ENCODE data around the gene TCTA. TPM values are rescaled to one million over a fixed set of nuclear protein-coding genes. Genes with fewer than 3 reads are reported as not detected.
"Not testable (repeated sequence)": the region's sequence is repeated elsewhere in the genome, so short reads cannot be mapped to it uniquely, and the experiment has no call there.

TCTA gene
- total RNA-seq, 1 donor from 2014 or later: 17.7 TPM

DNA sequence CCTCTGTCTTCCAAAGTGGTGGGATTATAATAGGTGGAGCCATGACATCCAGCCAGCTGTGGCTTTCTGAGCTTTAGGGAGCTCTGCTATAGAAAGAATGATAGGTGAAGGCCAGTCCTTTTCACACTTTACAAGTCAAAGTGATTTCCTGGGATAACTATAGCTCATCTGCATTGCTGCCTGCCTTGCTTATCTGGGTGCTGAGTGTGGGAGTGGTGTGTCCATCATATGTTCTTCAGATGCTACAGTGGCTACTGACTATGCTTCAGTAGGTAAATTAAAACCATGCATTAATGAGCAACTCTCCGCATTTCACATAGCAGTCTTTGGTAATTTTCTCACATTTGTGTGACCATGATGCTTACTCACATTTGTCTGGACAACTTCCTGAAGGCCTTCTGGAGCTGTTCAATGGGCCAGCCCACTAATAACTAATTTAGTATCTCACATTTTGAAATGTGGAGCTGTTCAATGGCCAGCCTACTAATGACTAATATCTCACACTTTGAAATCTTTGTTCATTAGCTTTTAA is 23.9 kb upstream of the TCTA start:
- no peaks in the 10 kb centered on the region for H3K27me3 ChIP-seq (ENCODE audit: low read depth)
- H3K4me3 ChIP-seq: no peak overlapping the region
- intact Hi-C loops (cut with micrococcal nuclease): no loop called here
- H3K36me3 ChIP-seq: no peaks in the 10 kb centered on the region
- peaks cover 89% of the 10 kb centered on the region for H3K4me1 ChIP-seq
- no peak overlapping the region for H3K27ac ChIP-seq (replicated peaks)
- no peak for DNase-seq
- H3K9me3 ChIP-seq (replicated peaks): no peaks in the 10 kb centered on the region
- TF ChIP-seq, protein P1, sequence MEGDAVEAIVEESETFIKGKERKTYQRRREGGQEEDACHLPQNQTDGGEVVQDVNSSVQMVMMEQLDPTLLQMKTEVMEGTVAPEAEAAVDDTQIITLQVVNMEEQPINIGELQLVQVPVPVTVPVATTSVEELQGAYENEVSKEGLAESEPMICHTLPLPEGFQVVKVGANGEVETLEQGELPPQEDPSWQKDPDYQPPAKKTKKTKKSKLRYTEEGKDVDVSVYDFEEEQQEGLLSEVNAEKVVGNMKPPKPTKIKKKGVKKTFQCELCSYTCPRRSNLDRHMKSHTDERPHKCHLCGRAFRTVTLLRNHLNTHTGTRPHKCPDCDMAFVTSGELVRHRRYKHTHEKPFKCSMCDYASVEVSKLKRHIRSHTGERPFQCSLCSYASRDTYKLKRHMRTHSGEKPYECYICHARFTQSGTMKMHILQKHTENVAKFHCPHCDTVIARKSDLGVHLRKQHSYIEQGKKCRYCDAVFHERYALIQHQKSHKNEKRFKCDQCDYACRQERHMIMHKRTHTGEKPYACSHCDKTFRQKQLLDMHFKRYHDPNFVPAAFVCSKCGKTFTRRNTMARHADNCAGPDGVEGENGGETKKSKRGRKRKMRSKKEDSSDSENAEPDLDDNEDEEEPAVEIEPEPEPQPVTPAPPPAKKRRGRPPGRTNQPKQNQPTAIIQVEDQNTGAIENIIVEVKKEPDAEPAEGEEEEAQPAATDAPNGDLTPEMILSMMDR (IDR thresholded peaks at IDR 0.05; ENCODE audit: borderline replicate concordance): no peak

DNA sequence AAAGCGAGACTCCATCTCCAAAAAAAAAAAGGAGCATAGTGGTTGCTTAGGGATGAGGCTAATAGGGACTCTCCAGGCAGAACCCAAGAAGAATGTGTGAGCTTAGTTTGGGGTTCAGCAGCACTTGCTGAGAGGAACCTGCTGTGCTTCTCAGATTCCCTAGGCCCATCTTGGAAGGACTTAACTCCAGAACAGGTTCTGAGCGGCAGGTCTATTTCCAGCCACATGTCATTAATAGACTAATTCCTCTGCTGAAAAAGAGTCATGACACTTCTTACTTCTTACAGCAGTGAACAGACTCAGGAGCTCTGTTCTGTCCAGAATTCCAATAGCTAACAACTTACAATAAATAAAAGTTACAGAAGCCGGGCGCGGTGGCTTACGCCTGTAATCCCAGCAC is 22.9 kb upstream of the TCTA start:
- intact Hi-C loops (cut with micrococcal nuclease): no loop called here
- Histone ChIP-seq H3K4me1 (peaks cover 86% of the 10 kb centered on the region), H3K9me3 (replicated peaks) (no peaks in the 10 kb centered on the region), H3K36me3 (no peaks in the 10 kb centered on the region), H3K27me3 (ENCODE audit: low read depth) (no peaks in the 10 kb centered on the region), H3K27ac (replicated peaks) (no peak overlapping the region), H3K4me3 (no peak overlapping the region)
- DNase-seq: no peak
- TF ChIP-seq, protein P1 (IDR thresholded peaks at IDR 0.05; ENCODE audit: borderline replicate concordance): no peak

DNA sequence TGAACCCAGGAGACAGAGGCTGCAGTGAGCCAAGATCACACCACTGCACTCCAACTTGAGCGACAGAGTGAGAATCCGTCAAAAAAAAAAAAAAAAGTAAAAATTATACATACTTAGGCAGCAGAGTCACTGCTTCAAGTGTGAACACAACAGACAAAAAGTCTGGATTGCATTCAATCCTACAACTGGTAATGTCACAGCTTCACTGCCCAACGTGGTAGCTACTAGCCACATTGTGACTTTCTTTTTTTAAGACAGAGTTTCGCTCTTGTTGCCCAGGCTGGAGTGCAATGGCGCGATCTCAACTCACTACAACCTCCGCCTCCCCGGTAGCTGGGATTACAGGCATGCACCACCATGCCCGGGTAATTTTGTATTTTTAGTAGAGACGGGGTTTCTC is 20.9 kb upstream of the TCTA start:
- H3K27ac ChIP-seq (replicated peaks); DNase-seq; intact Hi-C loops (cut with micrococcal nuclease); H3K36me3 ChIP-seq; H3K4me3 ChIP-seq; H3K27me3 ChIP-seq (ENCODE audit: low read depth); H3K9me3 ChIP-seq (replicated peaks): not testable (repeated sequence)
- peaks cover 88% of the 10 kb centered on the region for H3K4me1 ChIP-seq

DNA sequence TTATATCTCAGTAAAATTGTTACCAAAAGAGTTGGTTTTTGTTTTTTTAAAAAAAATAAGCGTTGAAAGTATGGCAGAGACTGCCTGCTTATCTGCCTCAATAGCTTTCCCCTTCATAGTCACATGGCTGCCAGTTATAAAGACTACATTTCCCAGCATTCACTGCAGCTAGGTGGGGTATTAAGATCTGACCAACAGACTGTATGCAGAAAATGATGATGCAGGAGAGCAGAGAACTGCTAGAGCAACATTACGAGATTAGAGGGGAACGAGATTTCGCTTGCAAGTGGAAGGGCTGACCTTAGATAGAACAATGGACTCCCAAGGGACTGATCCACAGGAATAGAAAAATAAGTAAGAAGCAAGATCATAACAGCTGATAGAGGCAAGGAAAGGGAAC is 14.8 kb upstream of the TCTA start:
- Histone ChIP-seq H3K27ac (replicated peaks) (peak overlapping the region; percentile 81), H3K4me3 (peak overlapping the region; percentile 27), H3K9me3 (replicated peaks) (no peaks in the 10 kb centered on the region), H3K27me3 (ENCODE audit: low read depth) (no peaks in the 10 kb centered on the region), H3K36me3 (peaks cover 14% of the 10 kb centered on the region), H3K4me1 (peaks cover 96% of the 10 kb centered on the region)
- intact Hi-C loops (cut with micrococcal nuclease): no loop called here
- no peak for DNase-seq
- TF ChIP-seq, protein P1 (IDR thresholded peaks at IDR 0.05; ENCODE audit: borderline replicate concordance): no peak

DNA sequence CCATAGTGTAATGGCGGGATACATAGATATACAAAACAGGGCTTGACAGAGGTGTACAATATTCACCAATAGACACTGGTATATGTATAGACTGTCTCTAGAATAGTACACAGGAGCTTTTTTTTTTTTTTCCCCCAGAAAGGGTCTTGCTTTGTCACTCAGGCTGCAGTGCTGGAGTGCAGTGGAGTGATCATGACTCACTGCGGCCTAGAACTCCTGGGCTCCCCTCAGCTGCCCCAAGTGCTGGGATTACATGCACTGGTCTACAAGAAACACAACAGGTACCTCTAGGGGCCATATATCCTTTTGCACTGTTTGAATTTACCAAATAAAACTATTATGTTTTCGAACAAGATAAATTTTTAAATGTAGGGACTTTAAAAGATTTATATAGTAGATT is 12.8 kb upstream of the TCTA start:
- Histone ChIP-seq H3K36me3 (peaks cover 24% of the 10 kb centered on the region), H3K9me3 (replicated peaks) (no peaks in the 10 kb centered on the region), H3K4me1 (peaks cover 96% of the 10 kb centered on the region), H3K27ac (replicated peaks) (no peak overlapping the region), H3K27me3 (ENCODE audit: low read depth) (no peaks in the 10 kb centered on the region), H3K4me3 (no peak overlapping the region)
- DNase-seq: no peak
- intact Hi-C loops (cut with micrococcal nuclease): no loop called here
- TF ChIP-seq, protein P1 (IDR thresholded peaks at IDR 0.05; ENCODE audit: borderline replicate concordance): no peak

DNA sequence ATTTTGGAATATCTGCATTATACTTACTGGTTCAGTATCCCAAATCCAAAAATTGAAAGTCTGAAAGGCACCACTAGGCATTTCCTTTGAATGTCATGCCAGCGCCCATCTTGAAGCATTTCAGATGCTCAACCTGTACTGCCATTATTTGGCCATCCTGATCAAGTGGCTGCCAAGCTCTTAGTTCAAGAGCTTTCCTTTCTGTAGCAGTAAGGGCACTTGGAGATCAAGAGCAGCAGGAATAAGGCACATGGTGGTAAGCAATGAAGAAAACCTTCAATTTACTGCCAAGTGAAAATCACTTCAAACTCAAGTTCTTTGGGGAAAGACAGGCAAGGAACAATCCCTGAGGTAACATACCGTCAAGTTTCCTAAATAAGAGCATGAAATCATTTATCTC is 10.5 kb upstream of the TCTA start:
- TF ChIP-seq, protein P1 (IDR thresholded peaks at IDR 0.05; ENCODE audit: borderline replicate concordance): no peak
- no peak for DNase-seq
- Histone ChIP-seq H3K27ac (replicated peaks) (no peak overlapping the region), H3K4me1 (peaks cover 96% of the 10 kb centered on the region), H3K9me3 (replicated peaks) (no peaks in the 10 kb centered on the region), H3K36me3 (peaks cover 13% of the 10 kb centered on the region), H3K27me3 (ENCODE audit: low read depth) (no peaks in the 10 kb centered on the region), H3K4me3 (no peak overlapping the region)
- intact Hi-C loops (cut with micrococcal nuclease): no loop called here
